Hepatocyte (in vitro differentiated cells): ENCODE measurements around the gene MFAP1. TPM values are rescaled to one million over a fixed set of nuclear protein-coding genes. Genes with fewer than 3 reads are reported as not detected.

ENCODE experiments used
- DNase-seq: peaks from one replicate; pipeline ENCODE4 v3.0.0-alpha.2; 2016; ENCODE audit warnings: low spot score
- H2AFZ ChIP-seq: fragments of 200-600 bp; sonication (generic); 2 replicates; pipeline ENCODE4 v1.6.0; 2016; ENCODE audit warnings: antibody characterized with exemption, mild to moderate bottlenecking
- H3K27ac ChIP-seq: fragments of 200-600 bp; sonication (generic); 2 replicates; pipeline ENCODE4 v1.5.1; 2016; ENCODE audit warnings: mild to moderate bottlenecking
- H3K27me3 ChIP-seq: fragments of 200-600 bp; sonication (generic); 2 replicates; pipeline ENCODE4 v1.6.1; 2016
- H3K36me3 ChIP-seq: fragments of 200-600 bp; sonication (generic); replicated peaks from 2 replicates; pipeline ENCODE4 v1.5.1; 2016; ENCODE audit warnings: low read depth; ENCODE audit not compliant: insufficient read depth
- H3K4me1 ChIP-seq: fragments of 200-600 bp; sonication (generic); 2 replicates; pipeline ENCODE4 v1.5.1; 2016; ENCODE audit warnings: mild to moderate bottlenecking, moderate library complexity; ENCODE audit not compliant: insufficient read depth
- H3K4me2 ChIP-seq: fragments of 200-600 bp; sonication (generic); 2 replicates; pipeline ENCODE4 v1.6.0; 2016
- H3K4me3 ChIP-seq: fragments of 200-600 bp; sonication (generic); 2 replicates; pipeline ENCODE4 v1.5.1; 2016; ENCODE audit warnings: mild to moderate bottlenecking
- H3K79me2 ChIP-seq: fragments of 200-600 bp; sonication (generic); 2 replicates; pipeline ENCODE4 v1.6.0; 2017; ENCODE audit warnings: mild to moderate bottlenecking
- H3K9me2 ChIP-seq: fragments of 200-600 bp; sonication (generic); replicated peaks from 2 replicates; pipeline ENCODE4 v1.6.0; 2017; ENCODE audit warnings: mild to moderate bottlenecking; ENCODE audit not compliant: insufficient read depth
- H3K9me3 ChIP-seq: fragments of 200-600 bp; sonication (generic); 2 replicates; pipeline ENCODE4 v1.5.1; 2016; ENCODE audit warnings: low read depth, mild to moderate bottlenecking
- H4K20me1 ChIP-seq: fragments of 200-600 bp; sonication (generic); 2 replicates; pipeline ENCODE4 v1.6.0; 2016; ENCODE audit warnings: mild to moderate bottlenecking; ENCODE audit not compliant: insufficient read depth, poor library complexity, severe bottlenecking
- CTCF ChIP-seq: fragments of 200-600 bp; sonication (generic); IDR thresholded peaks from 2 replicates; pipeline ENCODE4 v1.5.1; 2016; ENCODE audit warnings: antibody characterized with exemption, mild to moderate bottlenecking; ENCODE audit not compliant: poor library complexity
- EZH2 ChIP-seq: fragments of 200-600 bp; sonication (generic); IDR thresholded peaks from 2 replicates; pipeline ENCODE4 v1.6.1; 2016; ENCODE audit warnings: antibody characterized with exemption, mild to moderate bottlenecking, borderline replicate concordance
- EZH2phosphoT487 ChIP-seq: fragments of 200-600 bp; sonication (generic); IDR thresholded peaks from one replicate; pipeline ENCODE4 v1.6.1; 2018; ENCODE audit warnings: antibody characterized with exemption, mild to moderate bottlenecking, low read depth, moderate library complexity; ENCODE audit not compliant: unreplicated experiment, severe bottlenecking
- WGBS: methylation state at CpG from one replicate; pipeline ENCODE4 v1.1.6; 2016; ENCODE audit warnings: low lambda C conversion rate; ENCODE audit errors: missing lambda C conversion rate; 5-methylcytosine and 5-hydroxymethylcytosine counted together
- polyA plus RNA-seq: library from polyadenylated mRNA; unstranded; fragments of >200 nt; fragmentation: Nextera tagmentation; extraction: Ambion mirVana; gene quantifications from 2 replicates; pipeline ENCODE4 v1.2.1, GENCODE V29; 2016
- total RNA-seq: library from RNA; depleted of rRNA; stranded (reverse); fragments of >200 nt; gene quantifications from 2 replicates; pipeline ENCODE4 v1.2.3, GENCODE V29; 2014

Gene MFAP1
- total and polyA plus RNA-seq, 2 experiments from 2014 or later = 26.9 to 36.9 TPM

- Histone ChIP-seq H3K4me2 (no peak overlapping the region), H3K4me1 (peaks cover 44% of the 10 kb centered on the region), H2AFZ (no peak overlapping the region), H3K36me3 (no peaks in the 10 kb centered on the region), H4K20me1 (peaks cover 11% of the 10 kb centered on the region), H3K9me3 (no peaks in the 10 kb centered on the region), H3K9me2 (no peaks in the 10 kb centered on the region), H3K79me2 (peaks cover 42% of the 10 kb centered on the region), H3K4me3 (no peak overlapping the region), H3K27ac (peak overlapping the region; percentile 96), H3K27me3 (no peaks in the 10 kb centered on the region)
- TF ChIP-seq CTCF = no peak
- no peak for TF ChIP-seq EZH2phosphoT487
- no peak for TF ChIP-seq EZH2
- no peak for DNase-seq
- WGBS = 96% methylated on average over 3 of the region's 3 CpGs
Observed at GRCh38 chr15:43796566-43796965, 27.9 kb downstream of the MFAP1 start.

- Histone ChIP-seq H3K9me2 (no peaks in the 10 kb centered on the region), H4K20me1 (peaks cover 11% of the 10 kb centered on the region), H3K4me2 (no peak overlapping the region), H3K36me3 (no peaks in the 10 kb centered on the region), H2AFZ (no peak overlapping the region), H3K9me3 (no peaks in the 10 kb centered on the region), H3K4me1 (peaks cover 43% of the 10 kb centered on the region), H3K4me3 (no peak overlapping the region), H3K27me3 (no peaks in the 10 kb centered on the region), H3K79me2 (peaks cover 36% of the 10 kb centered on the region), H3K27ac (peak overlapping the region; percentile 96)
- DNase-seq = no peak
- TF ChIP-seq EZH2 = no peak
- TF ChIP-seq CTCF = no peak
- TF ChIP-seq EZH2phosphoT487 = no peak
Observed at GRCh38 chr15:43795997-43796396, 28.5 kb downstream of the MFAP1 start.

- Histone ChIP-seq H3K4me2 (peak overlapping the region; percentile 90), H3K4me3 (no peak overlapping the region), H3K27me3 (no peaks in the 10 kb centered on the region), H2AFZ (no peak overlapping the region), H3K9me3 (no peaks in the 10 kb centered on the region), H3K4me1 (peaks cover 43% of the 10 kb centered on the region), H3K9me2 (no peaks in the 10 kb centered on the region), H4K20me1 (peaks cover 11% of the 10 kb centered on the region), H3K36me3 (no peaks in the 10 kb centered on the region), H3K27ac (peak overlapping the region; percentile 96), H3K79me2 (peaks cover 36% of the 10 kb centered on the region)
- TF ChIP-seq CTCF = no peak
- TF ChIP-seq EZH2phosphoT487 = no peak
- 97% methylated on average over 2 of the region's 2 CpGs for WGBS
- DNase-seq = no peak
Observed at GRCh38 chr15:43795197-43795596, 29.3 kb downstream of the MFAP1 start.
